Stimulated activated effector memory CD8-positive, alpha-beta T cell treated with anti-CD3 and anti-CD28 coated beads, Interleukin-12 subunit alpha, Interleukin-12 subunit beta, amount 100 ng/mL, for 72 hours (primary cell): ENCODE results near the gene SYT15.
"Not testable (repeated sequence)": the region's sequence is repeated elsewhere in the genome, so short reads cannot be mapped to it uniquely, and the experiment has no call there.

Experiments
- ATAC-seq: fragments of 150-1000 bp; cut with Tn5 transposase; 2 replicates; pipeline ENCODE4 v1.10.0; 2021
- DNase-seq, 2 donors: peaks; one replicate each; pipeline ENCODE4 v3.0.0; 2021 to 2022; ENCODE audit warnings: low spot score in 2 of 2
- H3K27ac Mint-ChIP-seq: one replicate; pipeline ENCODE4 v1.8.0; 2022; ENCODE audit warnings: mild to moderate bottlenecking, mixed read lengths
- H3K36me3 Mint-ChIP-seq: one replicate; pipeline ENCODE4 v1.8.0; 2022; ENCODE audit warnings: mild to moderate bottlenecking, mixed read lengths
- H3K4me1 Mint-ChIP-seq: one replicate; pipeline ENCODE4 v1.8.0; 2022; ENCODE audit warnings: mixed read lengths
- H3K4me3 Mint-ChIP-seq: one replicate; pipeline ENCODE4 v1.8.0; 2022; ENCODE audit warnings: mild to moderate bottlenecking, mixed read lengths
- H3K9me3 Mint-ChIP-seq: one replicate; pipeline ENCODE4 v1.8.0; 2022; ENCODE audit warnings: mixed read lengths

The SYT15 gene

DNA sequence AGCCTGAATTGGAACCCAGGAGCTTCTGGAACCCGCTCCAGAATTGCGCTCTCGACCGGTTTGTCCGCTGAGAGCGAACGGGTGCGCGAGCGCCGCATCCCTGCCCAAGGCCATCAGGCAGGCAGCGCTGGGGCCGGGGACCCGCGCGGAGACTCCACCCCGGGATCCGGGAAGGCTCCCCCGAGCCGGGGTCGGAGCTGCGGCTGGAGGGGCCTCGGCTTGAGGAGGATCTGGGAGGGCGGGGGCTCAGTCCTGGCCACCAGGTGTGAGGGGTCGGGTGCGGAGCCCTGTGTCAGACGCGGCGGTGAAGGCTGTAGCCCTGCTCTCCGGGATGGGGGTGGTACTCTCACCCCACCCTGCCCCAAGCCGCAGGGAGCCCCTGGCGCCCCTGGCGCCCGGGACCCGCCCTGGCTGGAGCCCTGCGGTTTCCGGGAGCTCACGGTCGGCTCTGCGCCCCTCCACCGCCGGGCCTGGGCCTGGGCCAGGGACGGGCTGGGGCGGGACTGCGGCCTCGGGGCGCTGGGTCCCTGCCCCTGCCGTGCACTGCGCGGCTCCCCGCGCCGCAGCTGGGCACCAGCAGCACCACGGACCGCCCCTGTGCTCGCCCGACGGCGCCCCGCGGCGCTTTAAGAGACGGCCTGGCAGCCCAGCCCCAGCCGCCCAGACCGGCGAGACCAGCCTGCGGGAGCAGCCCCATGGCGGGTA, at the start of gene SYT15:
TSS of gene SYT15 (plus strand) at position 655 of the 705 bp plus-strand sequence. CDS start at position 696, 41 bp downstream.
- H3K4me1 Mint-ChIP-seq, H3K4me3 Mint-ChIP-seq, DNase-seq, H3K9me3 Mint-ChIP-seq, ATAC-seq, H3K27ac Mint-ChIP-seq, H3K36me3 Mint-ChIP-seq: not testable (repeated sequence)

- ATAC-seq: not testable (repeated sequence)
Observed at GRCh38 chr10:46529742-46530141, 49.2 kb upstream of the SYT15 start.

DNA sequence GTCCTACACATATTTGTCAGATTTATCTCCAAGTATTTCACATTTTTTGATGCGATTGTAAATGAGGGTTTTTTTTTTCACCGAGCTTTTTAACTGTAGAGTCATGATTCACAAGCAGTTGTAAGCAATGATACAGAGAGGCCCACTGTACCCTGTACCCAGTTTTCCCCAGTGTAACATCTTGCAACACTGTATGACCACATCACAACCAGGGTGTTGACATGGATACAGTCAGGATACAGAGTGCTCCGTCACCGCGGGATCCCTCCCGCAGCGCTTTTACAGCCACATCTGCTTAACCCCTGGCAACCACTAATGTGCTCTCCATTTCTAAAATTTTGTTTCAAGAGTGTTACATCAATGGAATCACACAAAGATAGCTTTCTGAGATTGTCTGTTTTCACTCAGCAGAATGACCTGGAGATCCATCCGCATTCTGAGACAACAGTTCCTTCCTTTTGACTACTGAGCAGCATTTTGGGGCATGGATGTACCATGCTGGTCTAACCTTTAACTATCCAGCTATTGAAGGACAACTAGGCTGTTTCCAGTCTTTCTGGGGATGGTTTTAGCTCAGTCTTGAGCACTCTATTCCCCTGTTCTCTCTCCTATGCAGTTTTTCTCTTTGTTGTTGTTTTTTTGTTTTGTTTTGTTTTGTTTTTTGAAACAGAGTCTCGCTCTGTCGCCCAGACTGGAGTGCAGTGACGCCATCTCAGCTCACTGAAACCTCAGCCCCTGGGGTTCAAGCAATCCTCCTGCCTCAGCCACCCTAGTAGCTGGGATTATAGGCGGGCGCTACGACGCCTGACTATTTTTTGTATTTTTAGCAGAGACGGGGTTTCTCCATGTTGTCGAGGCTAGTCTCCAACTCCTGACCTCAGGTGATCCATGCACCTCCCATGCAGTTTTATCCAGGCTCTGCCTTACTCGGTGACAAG, 48.4 kb upstream of the SYT15 start:
- no peaks in the 10 kb centered on the region for H3K4me1 Mint-ChIP-seq
- no peaks in the 10 kb centered on the region for H3K36me3 Mint-ChIP-seq
- H3K27ac Mint-ChIP-seq: no peak overlapping the region
- H3K4me3 Mint-ChIP-seq: no peak overlapping the region
- DNase-seq (no peak), ATAC-seq (no peak)
- no peaks in the 10 kb centered on the region for H3K9me3 Mint-ChIP-seq

More at GRCh38 chr10:46529742-46530141, 49.2 kb upstream of the SYT15 start:
- not testable (repeated sequence) for H3K27ac Mint-ChIP-seq, H3K36me3 Mint-ChIP-seq, H3K9me3 Mint-ChIP-seq, DNase-seq, H3K4me1 Mint-ChIP-seq, H3K4me3 Mint-ChIP-seq

DNA sequence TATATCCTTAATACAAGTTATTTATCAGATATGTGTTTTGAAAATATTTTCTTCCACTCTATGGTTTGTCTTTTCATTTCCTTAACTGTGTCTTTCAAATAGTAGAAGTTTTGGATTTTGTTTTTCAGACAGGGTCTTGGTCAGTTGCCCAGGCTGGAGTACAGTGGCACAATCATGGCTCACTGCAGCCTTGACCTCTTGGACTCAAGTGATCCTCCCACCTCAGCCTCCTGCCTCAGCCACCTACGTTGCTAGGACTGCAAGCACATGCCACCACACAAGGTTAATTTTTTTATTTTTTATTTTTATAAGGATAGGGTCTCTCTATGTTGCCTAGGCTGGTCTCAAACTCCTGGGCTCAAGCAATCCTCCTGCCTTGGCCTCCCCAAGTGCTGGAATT, 46.7 kb upstream of the SYT15 start:
- DNase-seq, H3K36me3 Mint-ChIP-seq, H3K27ac Mint-ChIP-seq, H3K9me3 Mint-ChIP-seq, H3K4me3 Mint-ChIP-seq, H3K4me1 Mint-ChIP-seq, ATAC-seq: not testable (repeated sequence)

DNA sequence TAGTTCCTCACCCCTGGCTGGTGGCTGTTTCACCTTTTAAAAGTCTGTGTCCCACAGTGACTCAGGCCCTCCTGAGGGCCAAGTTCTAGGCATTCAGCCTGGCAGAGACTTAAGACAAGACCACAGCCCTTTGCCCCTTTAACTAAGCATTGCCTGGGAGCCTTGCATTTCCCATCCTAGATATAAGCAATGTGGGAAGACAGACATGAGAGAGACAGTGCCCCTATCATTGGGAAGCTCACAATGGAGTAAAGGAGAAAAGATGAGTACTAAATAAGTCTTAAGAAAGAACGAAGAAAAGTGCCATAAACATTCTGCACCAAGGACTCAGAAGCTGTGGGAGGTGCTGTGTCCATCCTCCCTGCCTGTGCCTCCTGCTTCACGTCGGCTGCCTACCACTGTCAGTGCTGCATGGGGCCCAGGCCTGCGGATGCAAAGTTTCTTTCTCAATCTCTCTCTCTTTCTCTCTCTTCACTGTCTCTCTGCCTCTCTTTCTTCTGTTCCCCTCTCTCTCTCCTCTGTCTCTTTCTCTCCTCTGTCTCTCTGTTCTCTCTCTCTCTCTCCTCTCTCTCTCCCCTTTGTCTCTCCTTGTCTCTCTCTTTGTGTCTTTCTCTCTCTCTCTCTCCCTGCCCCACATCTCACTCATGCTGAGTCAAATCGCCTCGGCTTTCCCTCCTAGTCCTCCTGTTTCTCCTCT, 44.0 kb upstream of the SYT15 start:
- no peak overlapping the region for H3K27ac Mint-ChIP-seq
- ATAC-seq: peak; percentile 23
- H3K9me3 Mint-ChIP-seq: no peaks in the 10 kb centered on the region
- H3K4me3 Mint-ChIP-seq: no peak overlapping the region
- DNase-seq: no peak
- no peaks in the 10 kb centered on the region for H3K36me3 Mint-ChIP-seq
- no peaks in the 10 kb centered on the region for H3K4me1 Mint-ChIP-seq

- H3K36me3 Mint-ChIP-seq: no peaks in the 10 kb centered on the region
- DNase-seq (no peak), ATAC-seq (no peak)
- H3K4me3 Mint-ChIP-seq: no peak overlapping the region
- H3K9me3 Mint-ChIP-seq: no peaks in the 10 kb centered on the region
- H3K27ac Mint-ChIP-seq: no peak overlapping the region
- H3K4me1 Mint-ChIP-seq: peaks cover 7% of the 10 kb centered on the region
Observed at GRCh38 chr10:46536171-46536570, 42.8 kb upstream of the SYT15 start.

- no peak overlapping the region for H3K4me3 Mint-ChIP-seq
- H3K9me3 Mint-ChIP-seq: no peaks in the 10 kb centered on the region
- ATAC-seq (no peak), DNase-seq (no peak)
- H3K4me1 Mint-ChIP-seq: peaks cover 7% of the 10 kb centered on the region
- H3K27ac Mint-ChIP-seq: no peak overlapping the region
- H3K36me3 Mint-ChIP-seq: no peaks in the 10 kb centered on the region
Observed at GRCh38 chr10:46536781-46537180, 42.1 kb upstream of the SYT15 start.

DNA sequence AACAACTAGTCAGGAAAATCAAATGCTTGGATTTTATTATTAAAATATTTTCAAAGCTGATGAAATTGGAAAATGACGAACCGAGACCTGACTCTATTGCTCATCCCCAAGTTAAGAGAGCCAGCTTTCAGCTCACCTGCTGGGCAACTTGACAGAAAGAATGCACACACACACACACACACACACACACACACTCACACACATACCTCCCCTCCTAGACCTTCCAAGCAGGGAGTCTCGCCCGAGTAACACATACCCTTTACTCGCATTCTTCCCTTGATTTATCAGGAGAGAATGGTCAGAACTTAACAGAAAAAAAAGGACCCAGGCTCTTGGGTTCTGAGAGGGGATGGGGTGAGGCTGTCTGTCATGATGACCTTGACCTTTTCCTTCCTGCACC, 41.6 kb upstream of the SYT15 start:
- no peak for DNase-seq
- no peak overlapping the region for H3K27ac Mint-ChIP-seq
- no peaks in the 10 kb centered on the region for H3K9me3 Mint-ChIP-seq

GRCh38 chr10:46538155-46538554, 40.8 kb upstream of the SYT15 start:
- Mint-ChIP-seq H3K9me3 (no peaks in the 10 kb centered on the region), H3K27ac (no peak overlapping the region), H3K4me1 (peaks cover 7% of the 10 kb centered on the region), H3K36me3 (no peaks in the 10 kb centered on the region), H3K4me3 (no peak overlapping the region)
- ATAC-seq: no peak
- DNase-seq: no peak

More for the DNA sequence above, 41.6 kb upstream of the SYT15 start:
- Mint-ChIP-seq H3K4me1 (peaks cover 7% of the 10 kb centered on the region), H3K36me3 (no peaks in the 10 kb centered on the region), H3K4me3 (no peak overlapping the region)
- ATAC-seq: no peak

DNA sequence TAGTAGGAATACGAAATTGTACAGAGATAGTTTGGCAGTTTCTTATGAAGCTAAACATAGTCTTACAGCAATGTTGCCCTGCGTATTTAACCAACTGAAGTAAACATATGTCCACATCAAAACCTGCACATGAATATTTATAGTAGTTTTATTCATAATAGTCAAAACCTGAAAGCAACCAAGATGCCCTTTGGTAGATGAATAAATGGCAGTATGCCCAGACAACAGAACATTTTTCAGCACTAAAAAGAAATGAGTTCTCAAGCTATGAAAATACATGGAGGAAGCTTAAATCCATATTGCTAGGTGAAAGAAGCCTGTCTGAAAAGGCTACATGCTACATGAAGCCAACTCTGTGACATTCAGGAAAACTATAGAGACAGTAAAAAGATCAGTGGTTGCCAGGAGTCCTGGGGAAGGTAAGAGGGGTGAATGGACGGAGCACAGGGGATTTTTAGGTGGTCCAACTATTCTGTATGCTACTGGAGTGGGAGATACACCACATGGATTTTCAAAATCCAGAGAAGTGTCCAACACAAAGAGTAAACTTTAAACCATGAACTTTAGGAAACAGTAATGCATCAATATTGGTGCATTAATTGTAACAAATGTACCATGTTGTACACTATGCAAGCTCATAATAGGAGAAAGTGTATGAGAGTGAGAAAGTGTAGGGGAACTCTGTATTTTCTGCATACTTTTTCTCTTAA, 40.1 kb upstream of the SYT15 start:
- Mint-ChIP-seq H3K27ac (no peak overlapping the region), H3K36me3 (no peaks in the 10 kb centered on the region), H3K4me3 (no peak overlapping the region), H3K9me3 (no peaks in the 10 kb centered on the region), H3K4me1 (peaks cover 7% of the 10 kb centered on the region)
- DNase-seq (no peak), ATAC-seq (no peak)

DNA sequence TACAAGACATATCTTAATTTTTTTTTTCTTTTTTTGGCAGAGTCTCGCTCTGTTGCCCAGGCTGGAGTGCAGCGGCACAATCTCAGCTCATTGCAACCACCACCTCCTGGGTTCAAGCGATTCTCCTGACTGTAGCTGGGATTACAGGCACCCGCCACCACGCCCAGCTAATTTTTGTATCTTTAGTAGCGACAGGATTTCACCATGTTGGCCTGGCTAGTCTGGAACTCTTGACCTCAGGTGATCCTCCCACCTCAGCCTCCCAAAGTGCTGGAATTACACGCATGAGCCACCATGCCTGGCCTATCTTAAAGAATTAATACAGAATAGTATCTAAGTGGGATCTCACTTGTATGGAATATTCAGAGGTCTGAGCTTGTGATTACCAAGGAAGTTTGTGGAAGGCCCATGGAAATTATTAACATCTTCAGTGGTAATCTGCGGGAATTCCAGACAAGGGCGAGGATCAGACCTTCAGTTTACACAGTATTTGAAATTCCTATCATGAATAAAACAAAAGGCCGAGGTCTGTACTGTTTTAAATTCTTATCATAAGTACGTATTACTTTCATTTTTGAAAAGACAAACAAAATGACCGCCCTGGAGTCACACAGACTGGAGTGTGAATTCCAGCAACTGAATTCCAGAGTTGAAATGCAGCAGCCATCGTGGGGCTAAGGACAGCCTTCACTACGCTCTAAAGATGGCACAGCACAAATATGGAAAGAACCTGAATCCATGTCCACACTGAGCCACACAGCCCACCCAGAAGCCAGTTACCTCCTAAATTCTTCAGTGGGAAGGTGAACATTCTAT, 39.1 kb upstream of the SYT15 start:
- ATAC-seq: no peak
- Mint-ChIP-seq H3K4me3 (no peak overlapping the region), H3K9me3 (no peaks in the 10 kb centered on the region), H3K36me3 (no peaks in the 10 kb centered on the region), H3K27ac (no peak overlapping the region), H3K4me1 (peaks cover 7% of the 10 kb centered on the region)
- no peak for DNase-seq

DNA sequence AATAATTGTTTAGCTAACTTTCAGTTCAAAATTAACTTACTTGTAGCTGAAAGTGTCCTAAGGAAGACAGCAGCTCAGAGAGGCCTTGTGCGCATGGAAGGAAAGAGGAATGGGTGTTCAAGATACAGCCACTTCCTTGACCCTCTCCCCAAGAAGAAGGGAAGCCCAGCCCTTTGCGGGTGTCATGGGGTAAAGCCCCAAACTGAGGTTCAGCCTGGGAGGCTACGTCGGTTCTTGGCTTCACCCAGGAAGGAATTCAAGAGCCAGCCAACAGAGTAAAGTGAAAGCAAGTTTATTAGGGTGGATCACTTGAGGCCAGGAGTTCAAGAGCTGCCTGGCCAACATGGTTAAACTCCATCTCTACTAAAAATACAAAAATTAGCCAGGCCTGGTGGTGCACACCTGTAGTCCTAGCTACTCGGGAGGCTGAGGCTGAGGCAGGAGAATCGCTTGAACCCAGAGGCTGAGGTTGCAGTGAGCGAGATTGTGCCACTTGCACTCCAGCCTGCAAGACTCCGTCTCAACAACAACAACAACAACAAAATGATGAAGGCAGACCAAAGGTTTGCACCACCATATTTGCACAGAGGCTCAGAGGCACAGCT, 38.4 kb upstream of the SYT15 start:
- H3K4me3 Mint-ChIP-seq: no peak overlapping the region
- H3K27ac Mint-ChIP-seq: no peak overlapping the region
- no peaks in the 10 kb centered on the region for H3K36me3 Mint-ChIP-seq
- H3K4me1 Mint-ChIP-seq: peaks cover 7% of the 10 kb centered on the region
- ATAC-seq: no peak
- no peaks in the 10 kb centered on the region for H3K9me3 Mint-ChIP-seq
- no peak for DNase-seq

DNA sequence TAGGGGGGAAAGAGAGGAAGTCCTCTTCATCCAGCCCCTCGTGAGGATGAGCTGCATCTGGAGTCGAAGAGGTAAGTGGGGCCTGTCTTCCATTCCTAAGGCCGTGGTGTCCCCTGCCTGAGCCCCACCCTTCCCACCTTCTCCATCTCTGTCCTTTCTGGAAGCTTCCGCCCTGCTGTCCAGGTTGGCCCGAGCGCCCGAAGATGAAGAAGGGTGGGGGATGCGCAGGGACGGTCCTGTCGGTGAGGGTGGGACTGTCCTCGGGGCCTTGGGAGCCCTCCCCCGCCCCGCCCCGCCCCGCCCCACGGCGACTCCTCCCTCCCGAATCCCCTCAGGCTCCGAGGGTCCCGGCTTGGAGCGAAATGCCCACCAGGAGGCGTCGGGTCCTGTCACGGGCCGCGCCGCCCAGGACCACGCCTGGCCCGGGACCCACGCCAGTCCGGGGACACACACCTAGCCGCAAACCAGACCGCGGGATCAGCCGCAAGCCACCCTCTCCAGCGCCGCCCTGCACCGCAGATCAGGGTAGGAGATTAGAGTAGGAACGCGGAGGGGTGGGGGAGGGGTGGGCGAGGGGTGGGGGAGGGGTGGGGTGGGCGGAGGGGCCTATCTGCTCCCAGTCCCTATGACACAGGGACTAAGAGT, 37.8 kb upstream of the SYT15 start:
- Mint-ChIP-seq H3K4me1 (peaks cover 7% of the 10 kb centered on the region), H3K36me3 (no peaks in the 10 kb centered on the region), H3K9me3 (no peaks in the 10 kb centered on the region), H3K27ac (no peak overlapping the region), H3K4me3 (no peak overlapping the region)
- DNase-seq (no peak), ATAC-seq (no peak)
